Progenitor cell of endocrine pancreas (in vitro differentiated cells): Measurements from ENCODE around the gene NPTXR. TPM values are rescaled to one million over a fixed set of nuclear protein-coding genes. Genes with fewer than 3 reads are reported as not detected.

Experiments
- DNase-seq: peaks from one replicate; pipeline ENCODE4 v3.0.0; 2021; ENCODE audit warnings: low spot score; ENCODE audit not compliant: unreplicated experiment
- H3K27ac Mint-ChIP-seq: 2 replicates; pipeline ENCODE4 v1.8.0; 2021; ENCODE audit warnings: mild to moderate bottlenecking, moderate library complexity, mixed read lengths
- H3K27me3 Mint-ChIP-seq: 2 replicates; pipeline ENCODE4 v1.8.0; 2021; ENCODE audit warnings: mixed read lengths
- H3K36me3 Mint-ChIP-seq: 2 replicates; pipeline ENCODE4 v1.8.0; 2022; ENCODE audit warnings: mixed read lengths; ENCODE audit not compliant: insufficient read depth
- H3K4me1 Mint-ChIP-seq: 2 replicates; pipeline ENCODE4 v1.8.0; 2021; ENCODE audit warnings: low read depth, mixed read lengths
- H3K4me3 Mint-ChIP-seq: 2 replicates; pipeline ENCODE4 v1.8.0; 2021; ENCODE audit warnings: low read depth, mild to moderate bottlenecking, moderate library complexity, mixed read lengths
- H3K9me3 Mint-ChIP-seq: 2 replicates; pipeline ENCODE4 v1.8.0; 2021; ENCODE audit warnings: low read depth, mixed read lengths
- CTCF ChIP-seq: fragments of 200-600 bp; sonication (generic); IDR thresholded peaks from one replicate; pipeline ENCODE4 v1.5.0; 2021; ENCODE audit warnings: antibody characterized with exemption, mild to moderate bottlenecking; ENCODE audit not compliant: unreplicated experiment
- total RNA-seq: library from RNA; stranded (reverse); gene quantifications from 2 replicates; pipeline ENCODE4 v1.2.1, GENCODE V29; 2021

Gene NPTXR
- total RNA-seq, 1 donor from 2014 or later = 4.7 TPM

DNA sequence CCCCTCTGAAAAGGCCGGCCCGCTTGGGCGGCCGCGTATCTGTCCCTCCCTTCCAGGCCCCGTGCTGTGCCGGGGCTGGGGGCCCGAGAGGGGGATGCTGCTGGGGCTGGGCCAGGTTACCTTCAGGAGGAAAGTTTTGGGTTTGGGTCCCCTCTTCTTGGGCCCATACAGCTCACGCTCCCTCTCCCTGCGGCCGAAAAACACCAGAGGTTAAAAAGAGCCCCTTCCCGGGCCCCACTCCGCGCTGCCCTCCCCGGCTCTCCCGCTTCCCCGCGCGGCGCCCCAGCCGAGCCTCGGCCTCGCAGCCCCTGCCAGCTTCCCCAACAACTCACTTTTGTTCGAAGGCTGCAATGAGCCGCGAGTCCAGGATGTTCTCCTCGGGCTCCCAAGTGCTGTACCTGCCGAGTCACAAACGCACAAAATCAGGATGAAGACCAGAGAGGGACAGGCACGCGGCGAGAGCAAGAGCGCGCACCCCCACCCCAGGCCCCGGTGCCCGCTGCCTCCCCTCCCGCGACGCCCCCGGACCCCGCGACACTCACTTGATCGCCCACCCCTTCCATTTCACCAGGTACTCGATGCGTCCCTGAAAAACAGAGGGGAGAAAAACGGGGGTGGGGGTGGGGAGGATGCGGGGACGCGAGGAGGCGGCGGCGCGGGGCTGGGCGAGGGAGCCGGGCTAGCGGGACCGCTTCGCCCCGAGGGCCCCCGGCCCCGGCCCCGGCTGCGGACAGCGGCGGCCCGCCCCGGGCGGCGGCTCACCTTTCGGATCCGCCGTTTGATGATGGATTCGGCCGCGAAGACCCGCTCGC lies 27.7 kb upstream of the NPTXR start:
- H3K27ac Mint-ChIP-seq = peak overlapping the region; percentile 85
- H3K4me1 Mint-ChIP-seq = peaks cover 21% of the 10 kb centered on the region
- DNase-seq = no peak
- H3K36me3 Mint-ChIP-seq = peaks cover 5% of the 10 kb centered on the region
- peak overlapping the region; percentile 96 for H3K4me3 Mint-ChIP-seq
- peaks cover 13% of the 10 kb centered on the region for H3K27me3 Mint-ChIP-seq
- TF ChIP-seq CTCF = no peak
- H3K9me3 Mint-ChIP-seq = no peaks in the 10 kb centered on the region

- H3K9me3 Mint-ChIP-seq = no peaks in the 10 kb centered on the region
- H3K4me1 Mint-ChIP-seq = peaks cover 21% of the 10 kb centered on the region
- H3K27me3 Mint-ChIP-seq = peaks cover 8% of the 10 kb centered on the region
- H3K4me3 Mint-ChIP-seq = peak overlapping the region; percentile 96
- TF ChIP-seq CTCF = no peak
- H3K36me3 Mint-ChIP-seq = peaks cover 5% of the 10 kb centered on the region
- DNase-seq = no peak
- H3K27ac Mint-ChIP-seq = peak overlapping the region; percentile 67
Observed at GRCh38 chr22:38870791-38871359, 27.0 kb upstream of the NPTXR start.

DNA sequence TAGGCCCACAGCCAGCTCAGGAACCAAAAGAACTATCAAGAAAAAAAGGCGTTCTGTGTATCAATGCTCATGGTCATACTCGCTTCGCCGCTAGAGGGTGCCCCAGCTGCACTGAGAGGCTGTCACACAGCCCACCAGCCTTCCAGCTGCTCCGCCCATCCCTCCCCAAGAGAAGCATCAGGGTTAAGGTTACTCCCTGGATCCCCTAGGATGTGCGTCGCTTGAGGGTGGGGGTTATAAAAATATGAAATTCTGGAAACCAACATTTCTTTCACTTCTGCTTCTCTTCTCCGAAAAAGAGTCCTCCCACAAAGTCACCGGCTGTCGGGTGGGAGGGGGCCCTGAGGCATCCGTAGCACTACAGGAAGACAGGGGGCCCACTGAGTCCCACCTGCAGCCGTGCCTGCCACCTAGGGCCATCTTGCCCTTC lies 26.5 kb upstream of the NPTXR start:
- Mint-ChIP-seq H3K4me1 (peaks cover 21% of the 10 kb centered on the region), H3K27me3 (peaks cover 7% of the 10 kb centered on the region), H3K27ac (peak overlapping the region; percentile 62), H3K36me3 (peaks cover 6% of the 10 kb centered on the region), H3K9me3 (no peaks in the 10 kb centered on the region), H3K4me3 (peak overlapping the region; percentile 96)
- peak; percentile 97 for TF ChIP-seq CTCF
- peak; percentile 80 for DNase-seq

GRCh38 chr22:38869663-38870062 lies 25.8 kb upstream of the NPTXR start:
- TF ChIP-seq CTCF = no peak
- DNase-seq = no peak
- no peak overlapping the region for H3K4me3 Mint-ChIP-seq
- H3K36me3 Mint-ChIP-seq = peaks cover 6% of the 10 kb centered on the region
- peaks cover under 1% of the 10 kb centered on the region for H3K27me3 Mint-ChIP-seq
- H3K27ac Mint-ChIP-seq = no peak overlapping the region
- peaks cover 19% of the 10 kb centered on the region for H3K4me1 Mint-ChIP-seq
- no peaks in the 10 kb centered on the region for H3K9me3 Mint-ChIP-seq

- TF ChIP-seq CTCF = peak; percentile 86
- DNase-seq = peak; percentile 89
- peaks cover 19% of the 10 kb centered on the region for H3K4me1 Mint-ChIP-seq
- no peak overlapping the region for H3K4me3 Mint-ChIP-seq
- H3K9me3 Mint-ChIP-seq = no peaks in the 10 kb centered on the region
- no peaks in the 10 kb centered on the region for H3K27me3 Mint-ChIP-seq
- peaks cover 9% of the 10 kb centered on the region for H3K36me3 Mint-ChIP-seq
- no peak overlapping the region for H3K27ac Mint-ChIP-seq
Observed at GRCh38 chr22:38868886-38869381, 25.1 kb upstream of the NPTXR start.
